LNCAP (cell line): Measurements from ENCODE around the gene AP2B1.

Experiments used
- TF ChIP-seq, protein P1 (sequence below): fragments of 450-650 bp; IDR thresholded peaks from 2 replicates; pipeline ENCODE4 v1.5.1; 2017; ENCODE audit warnings: mild to moderate bottlenecking

Gene AP2B1

DNA sequence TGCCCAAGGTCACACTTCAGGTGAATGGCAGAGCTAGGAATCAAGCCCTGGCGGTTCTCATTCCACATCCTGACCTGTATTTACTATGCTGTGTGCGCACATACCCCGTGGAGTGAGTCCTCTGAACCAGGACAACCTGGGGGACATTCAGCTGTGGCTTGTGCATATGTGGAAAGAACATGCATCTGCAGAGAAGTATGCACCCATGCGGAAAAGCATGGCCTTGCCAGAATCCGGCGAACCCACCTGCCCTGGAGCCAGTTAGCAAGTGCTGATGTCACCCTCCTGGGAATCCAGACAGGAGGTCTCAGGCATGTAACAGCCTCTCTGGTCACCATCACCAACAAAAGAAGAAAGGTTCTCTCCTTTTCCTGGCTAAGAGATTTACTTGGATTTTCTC, 146.2 kb downstream of the AP2B1 start:
- TF ChIP-seq, protein P1, sequence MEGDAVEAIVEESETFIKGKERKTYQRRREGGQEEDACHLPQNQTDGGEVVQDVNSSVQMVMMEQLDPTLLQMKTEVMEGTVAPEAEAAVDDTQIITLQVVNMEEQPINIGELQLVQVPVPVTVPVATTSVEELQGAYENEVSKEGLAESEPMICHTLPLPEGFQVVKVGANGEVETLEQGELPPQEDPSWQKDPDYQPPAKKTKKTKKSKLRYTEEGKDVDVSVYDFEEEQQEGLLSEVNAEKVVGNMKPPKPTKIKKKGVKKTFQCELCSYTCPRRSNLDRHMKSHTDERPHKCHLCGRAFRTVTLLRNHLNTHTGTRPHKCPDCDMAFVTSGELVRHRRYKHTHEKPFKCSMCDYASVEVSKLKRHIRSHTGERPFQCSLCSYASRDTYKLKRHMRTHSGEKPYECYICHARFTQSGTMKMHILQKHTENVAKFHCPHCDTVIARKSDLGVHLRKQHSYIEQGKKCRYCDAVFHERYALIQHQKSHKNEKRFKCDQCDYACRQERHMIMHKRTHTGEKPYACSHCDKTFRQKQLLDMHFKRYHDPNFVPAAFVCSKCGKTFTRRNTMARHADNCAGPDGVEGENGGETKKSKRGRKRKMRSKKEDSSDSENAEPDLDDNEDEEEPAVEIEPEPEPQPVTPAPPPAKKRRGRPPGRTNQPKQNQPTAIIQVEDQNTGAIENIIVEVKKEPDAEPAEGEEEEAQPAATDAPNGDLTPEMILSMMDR: no peak

DNA sequence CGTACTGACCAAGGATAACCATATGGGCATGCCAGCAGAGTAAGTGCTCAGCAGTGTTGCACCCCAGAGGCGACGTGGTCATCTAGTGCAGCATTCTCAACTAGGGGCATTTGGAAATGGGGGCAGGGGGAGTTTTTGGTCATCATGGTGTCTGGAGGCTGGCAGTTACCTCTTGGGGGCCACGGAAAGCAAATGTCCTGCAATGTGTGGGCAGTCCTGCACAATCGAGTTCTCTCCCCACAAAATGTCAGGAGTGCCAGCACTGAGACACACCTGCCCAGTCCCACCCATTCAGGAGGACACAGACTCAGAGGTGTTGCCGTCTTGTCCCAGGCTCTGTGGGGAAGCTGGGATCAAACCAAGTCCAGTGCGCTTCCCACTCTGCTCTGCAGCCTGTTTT, 147.3 kb downstream of the AP2B1 start:
- TF ChIP-seq, protein P1: no peak

DNA sequence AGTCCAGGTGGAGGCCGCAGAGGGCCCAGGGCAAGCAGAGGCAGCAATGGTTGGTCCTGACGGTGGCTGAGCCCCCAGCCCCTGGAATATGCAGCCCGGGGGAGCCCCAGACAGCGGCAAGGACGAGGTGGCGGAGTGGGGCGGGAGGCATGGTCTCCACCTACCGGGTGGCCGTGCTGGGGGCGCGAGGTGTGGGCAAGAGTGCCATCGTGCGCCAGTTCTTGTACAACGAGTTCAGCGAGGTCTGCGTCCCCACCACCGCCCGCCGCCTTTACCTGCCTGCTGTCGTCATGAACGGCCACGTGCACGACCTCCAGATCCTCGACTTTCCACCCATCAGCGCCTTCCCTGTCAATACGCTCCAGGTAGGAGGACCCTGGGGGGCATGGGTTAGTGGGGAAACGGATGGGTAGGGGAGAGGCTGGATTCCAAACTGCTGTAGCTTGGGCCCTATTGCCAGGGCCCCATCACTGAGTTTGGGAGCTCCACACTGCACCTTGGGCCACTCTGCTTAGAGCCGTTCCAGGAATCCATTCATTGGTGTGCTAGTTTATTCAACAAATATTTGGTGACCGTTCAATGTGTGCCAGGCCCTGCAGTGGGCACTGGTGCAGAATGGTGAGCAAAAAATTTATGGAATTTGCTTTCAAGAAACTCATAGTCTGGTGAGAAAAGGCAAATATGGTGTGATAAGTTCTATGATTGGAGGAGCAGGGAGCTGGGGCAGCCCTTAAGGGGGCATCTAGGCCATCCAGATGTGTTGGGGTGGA, 148.1 kb downstream of the AP2B1 start:
- TF ChIP-seq, protein P1: no peak

DNA sequence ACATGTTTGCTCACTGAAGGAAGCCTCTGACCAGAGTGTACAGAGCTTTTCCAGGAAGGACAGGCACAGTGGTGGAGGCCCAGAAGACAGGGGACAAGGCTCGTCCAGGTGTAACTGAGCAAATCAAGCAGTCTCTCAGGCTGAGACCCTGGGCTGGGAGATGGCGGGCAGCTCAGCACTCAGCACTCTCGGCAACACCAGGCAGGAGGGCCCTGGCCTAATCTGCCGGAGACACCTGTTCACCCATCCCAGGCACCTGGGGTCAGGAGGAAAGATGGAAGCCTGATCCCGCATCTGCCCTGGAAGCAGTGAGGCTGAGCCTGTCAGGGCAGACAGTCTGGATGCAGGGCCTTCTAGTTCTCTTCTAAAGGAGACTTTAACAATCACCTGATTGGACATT, 149.1 kb downstream of the AP2B1 start:
- TF ChIP-seq, protein P1: no peak

DNA sequence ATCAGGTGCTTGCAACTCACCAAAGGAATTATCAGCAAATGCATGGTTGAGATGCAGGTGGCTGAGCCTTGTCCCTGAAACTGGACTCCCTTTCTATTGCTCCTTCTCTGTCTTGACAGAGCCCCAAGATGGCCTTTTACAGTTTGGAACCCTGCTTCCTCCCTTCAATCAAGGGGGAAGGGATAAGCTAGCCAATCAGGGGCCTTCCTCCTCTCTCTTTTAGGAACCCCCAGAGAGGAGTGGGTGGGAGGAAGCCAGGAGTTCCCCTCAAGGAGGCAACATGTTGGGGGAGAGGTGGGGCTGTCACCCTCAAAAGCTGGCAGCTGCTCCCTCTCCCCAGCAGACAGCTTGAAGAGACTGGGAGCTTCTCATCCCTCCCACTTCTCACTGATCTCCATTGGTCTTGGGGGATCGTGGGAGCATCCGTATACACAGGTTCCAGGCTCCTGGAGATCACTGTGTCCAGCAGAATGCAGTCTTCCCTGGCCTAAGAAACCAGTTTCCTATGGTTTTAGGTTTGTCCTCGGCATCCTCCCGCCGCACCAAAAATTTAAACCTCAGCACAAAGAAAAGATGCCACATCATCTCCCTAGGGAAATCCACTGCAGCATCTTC, 151.5 kb downstream of the AP2B1 start:
- TF ChIP-seq, protein P1: no peak

DNA sequence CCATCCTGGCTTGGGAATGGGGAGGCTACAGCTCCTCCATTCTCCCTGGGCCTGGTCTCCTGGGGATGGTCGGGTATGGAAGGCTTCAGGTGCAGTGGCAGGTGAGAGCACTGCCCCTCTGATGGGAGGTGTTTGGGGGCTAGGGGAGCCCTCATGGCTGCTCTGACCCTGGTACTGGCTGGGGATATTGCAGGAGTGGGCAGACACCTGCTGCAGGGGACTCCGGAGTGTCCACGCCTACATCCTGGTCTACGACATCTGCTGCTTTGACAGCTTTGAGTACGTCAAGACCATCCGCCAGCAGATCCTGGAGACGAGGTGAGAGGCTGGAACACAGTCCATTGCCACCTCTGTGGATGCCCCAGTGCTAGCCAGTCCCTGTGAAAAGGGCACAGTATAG, 153.1 kb downstream of the AP2B1 start:
- TF ChIP-seq, protein P1: no peak

DNA sequence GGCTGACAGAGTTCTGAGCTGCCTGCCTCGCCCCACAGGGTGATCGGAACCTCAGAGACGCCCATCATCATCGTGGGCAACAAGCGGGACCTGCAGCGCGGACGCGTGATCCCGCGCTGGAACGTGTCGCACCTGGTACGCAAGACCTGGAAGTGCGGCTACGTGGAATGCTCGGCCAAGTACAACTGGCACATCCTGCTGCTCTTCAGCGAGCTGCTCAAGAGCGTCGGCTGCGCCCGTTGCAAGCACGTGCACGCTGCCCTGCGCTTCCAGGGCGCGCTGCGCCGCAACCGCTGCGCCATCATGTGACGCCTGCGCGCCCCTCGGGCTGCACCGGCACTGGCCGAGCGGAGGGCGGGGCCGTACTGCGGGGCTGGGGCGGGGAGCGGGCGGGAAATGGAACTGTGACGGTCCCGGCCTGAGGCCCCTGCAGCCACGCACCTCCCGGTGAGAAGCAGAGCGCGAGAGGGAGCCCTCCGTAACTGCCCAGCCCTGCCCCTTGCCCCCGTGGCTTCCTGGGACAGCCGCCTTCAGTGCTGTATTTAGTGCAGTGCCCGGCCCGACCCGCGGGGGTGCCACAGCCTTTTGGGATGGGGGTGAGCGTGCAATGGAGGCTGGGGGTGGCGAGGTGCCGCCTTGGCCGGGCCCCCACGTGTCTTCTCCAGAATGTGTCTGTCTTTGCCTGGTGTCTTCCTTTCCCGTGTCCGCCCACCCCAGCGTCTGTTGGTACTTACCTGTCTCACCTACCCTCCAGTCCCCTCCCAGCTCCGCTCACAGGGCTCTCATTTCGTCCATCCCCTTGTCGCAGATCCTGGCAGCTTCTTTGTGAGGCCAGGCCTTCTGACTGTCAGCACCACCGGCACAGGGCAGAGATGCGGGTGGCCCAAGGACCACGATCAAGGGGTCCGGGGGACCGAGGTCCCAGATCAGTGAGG, 154.1 kb downstream of the AP2B1 start:
- TF ChIP-seq, protein P1: no peak
